ENCODE measurements around the gene SSH3.
A peak's percentile ranks its signal among the peaks of the same experiment; 100 is the strongest.

GRCh38 chr11:67317205-67317887, 14.0 kb downstream of the SSH3 start:
- TF ChIP-seq CTCF (IDR thresholded peaks at IDR 0.05) = peak; percentile 85 to 100 (median 98)
- TF ChIP-seq POLR2A (IDR thresholded peaks at IDR 0.05) = peak; percentile 63 to 82
